ENCODE measurements around the gene GRAMD1A.

GRCh38 chr19:35060160-35060855 is 60.2 kb downstream of the GRAMD1A start:
- TF ChIP-seq CTCF (IDR thresholded peaks at IDR 0.05): no peak
- no peak for TF ChIP-seq POLR2A (IDR thresholded peaks at IDR 0.05)

All from vagina (tissue), 2 donors.